Large intestine (tissue), 3 donors: ENCODE data around the gene SLC25A36. TPM values are rescaled to one million over a fixed set of nuclear protein-coding genes. Genes with fewer than 3 reads are reported as not detected.
"Not testable (repeated sequence)": the region's sequence is repeated elsewhere in the genome, so short reads cannot be mapped to it uniquely, and the experiment has no call there.

Source experiments
- DNase-seq, 2 donors: peaks; one replicate each; pipeline versions ENCODE4 v3.0.0 to v3.0.0-alpha.2; 2013
- H3K27ac ChIP-seq: one replicate; pipeline ENCODE4 v1.5.1; 2013; ENCODE audit warnings: low read length
- H3K27me3 ChIP-seq: 2 replicates; pipeline ENCODE4 v1.6.1; 2013; ENCODE audit warnings: low read length; ENCODE audit not compliant: control insufficient read depth, insufficient read depth
- H3K36me3 ChIP-seq: 2 replicates; pipeline ENCODE4 v1.6.1; 2013; ENCODE audit warnings: low read length; ENCODE audit not compliant: control insufficient read depth, insufficient read depth
- H3K4me1 ChIP-seq: one replicate; pipeline ENCODE4 v1.6.1; 2013; ENCODE audit warnings: low read length; ENCODE audit not compliant: control insufficient read depth, insufficient read depth
- H3K4me3 ChIP-seq: one replicate; pipeline ENCODE4 v1.5.1; 2013; ENCODE audit warnings: low read length
- H3K9me3 ChIP-seq: one replicate; pipeline ENCODE4 v1.6.1; 2013; ENCODE audit warnings: mild to moderate bottlenecking, low read depth, low read length, moderate library complexity; ENCODE audit not compliant: control insufficient read depth
- WGBS: methylation state at CpG from one replicate; pipeline ENCODE4 v1.1.5; 2013; ENCODE audit warnings: low lambda C conversion rate; ENCODE audit not compliant: insufficient coverage; 5-methylcytosine and 5-hydroxymethylcytosine counted together
- polyA plus RNA-seq: library from polyadenylated mRNA; unstranded; fragments of 120-200 nt; gene quantifications from one replicate; pipeline ENCODE4 v1.2.1, GENCODE V29; 2013

The SLC25A36 gene
- polyA plus RNA-seq, 1 donor = 112 TPM

DNA sequence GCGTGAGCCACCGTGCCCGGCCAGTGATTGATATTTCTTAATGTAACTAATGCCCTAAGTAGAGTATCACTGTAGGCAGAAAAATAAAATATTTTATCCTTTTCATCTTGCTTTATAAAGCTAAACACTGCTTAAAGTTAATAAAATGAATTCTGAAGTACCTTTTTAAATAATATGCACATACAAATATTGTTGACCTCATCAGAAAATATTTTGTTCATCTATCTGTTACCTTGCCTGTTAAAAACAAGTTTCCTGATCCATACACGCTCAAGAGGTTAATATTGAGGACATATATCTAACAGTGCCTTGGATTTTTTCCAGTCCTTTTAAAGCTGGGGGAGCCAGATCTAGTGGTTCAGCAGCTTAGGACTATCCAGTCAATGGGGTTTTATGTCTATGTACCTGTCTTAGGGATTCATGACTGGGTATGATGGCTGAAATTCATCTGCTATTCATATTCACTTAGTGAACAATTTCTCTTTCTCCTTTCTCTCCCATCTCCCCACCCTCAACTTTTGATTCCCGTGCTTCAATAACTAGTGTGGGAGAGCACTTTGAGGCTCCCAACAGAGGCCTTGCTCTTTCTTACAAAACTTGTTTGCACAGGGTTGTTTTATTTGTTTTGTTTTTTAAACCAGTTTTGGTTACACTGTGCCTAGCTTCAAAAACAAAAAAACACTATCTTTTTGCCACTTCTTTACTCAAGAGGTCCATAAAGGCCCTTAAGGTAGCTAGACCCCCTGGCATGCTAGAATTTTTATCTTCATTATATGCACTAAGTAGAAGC is 7.0 kb downstream of the SLC25A36 start:
- DNase-seq = no peak
- Histone ChIP-seq H3K27ac (no peak overlapping the region), H3K4me3 (no peak overlapping the region), H3K36me3 (peaks cover 4% of the 10 kb centered on the region), H3K27me3 (no peaks in the 10 kb centered on the region), H3K9me3 (no peaks in the 10 kb centered on the region), H3K4me1 (peaks cover 14% of the 10 kb centered on the region)
- 100% methylated on average over 1 of the region's 5 CpGs for WGBS

DNA sequence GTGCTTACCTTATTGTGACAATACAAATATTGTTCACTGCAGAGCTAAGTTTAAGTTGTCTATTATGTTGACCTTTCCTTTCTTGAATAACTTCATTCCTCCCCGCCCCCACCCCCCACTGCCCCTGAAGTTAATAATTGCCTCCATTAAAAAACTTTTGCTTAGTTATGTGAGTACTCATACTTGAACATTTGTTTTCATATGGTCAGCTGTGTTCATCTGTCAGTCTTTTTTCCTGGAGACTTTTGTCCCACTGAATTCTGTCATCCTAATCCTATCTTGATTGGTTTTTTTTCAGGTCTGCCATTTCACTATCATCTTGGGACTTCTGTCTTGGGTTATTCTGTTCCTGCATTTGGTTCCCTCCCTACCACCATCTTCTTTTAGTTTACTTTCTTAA is 8.5 kb downstream of the SLC25A36 start:
- Histone ChIP-seq H3K9me3 (no peaks in the 10 kb centered on the region), H3K36me3 (peaks cover 4% of the 10 kb centered on the region), H3K4me3 (no peak overlapping the region), H3K27ac (no peak overlapping the region), H3K27me3 (no peaks in the 10 kb centered on the region), H3K4me1 (peaks cover 11% of the 10 kb centered on the region)
- 20% methylated on average over 1 of the region's 1 CpG for WGBS
- no peak for DNase-seq

DNA sequence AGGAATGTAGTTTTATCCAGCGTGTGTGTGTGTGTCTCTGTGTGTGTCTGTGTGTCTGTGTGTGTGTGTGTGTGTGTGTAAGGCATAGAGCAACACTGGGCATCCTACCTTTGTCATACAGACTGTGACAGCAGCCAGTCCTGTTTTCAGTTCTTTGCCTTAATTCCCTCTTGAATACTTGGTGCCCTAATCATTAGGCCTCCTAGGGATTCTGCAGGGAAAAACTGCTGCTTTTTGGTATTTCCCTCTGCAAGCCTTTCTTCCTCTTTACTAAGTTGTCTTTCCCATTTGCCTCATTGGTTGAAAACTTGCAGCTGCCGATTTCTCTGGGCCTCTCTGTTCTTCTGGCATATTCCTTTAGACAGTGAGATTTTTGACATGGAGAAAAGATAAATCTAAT is 9.2 kb downstream of the SLC25A36 start:
- Histone ChIP-seq H3K36me3 (peaks cover 4% of the 10 kb centered on the region), H3K27ac (no peak overlapping the region), H3K4me3 (no peak overlapping the region), H3K4me1 (peaks cover 11% of the 10 kb centered on the region), H3K9me3 (no peaks in the 10 kb centered on the region), H3K27me3 (no peaks in the 10 kb centered on the region)
- 75% methylated on average over 1 of the region's 2 CpGs for WGBS
- no peak for DNase-seq

DNA sequence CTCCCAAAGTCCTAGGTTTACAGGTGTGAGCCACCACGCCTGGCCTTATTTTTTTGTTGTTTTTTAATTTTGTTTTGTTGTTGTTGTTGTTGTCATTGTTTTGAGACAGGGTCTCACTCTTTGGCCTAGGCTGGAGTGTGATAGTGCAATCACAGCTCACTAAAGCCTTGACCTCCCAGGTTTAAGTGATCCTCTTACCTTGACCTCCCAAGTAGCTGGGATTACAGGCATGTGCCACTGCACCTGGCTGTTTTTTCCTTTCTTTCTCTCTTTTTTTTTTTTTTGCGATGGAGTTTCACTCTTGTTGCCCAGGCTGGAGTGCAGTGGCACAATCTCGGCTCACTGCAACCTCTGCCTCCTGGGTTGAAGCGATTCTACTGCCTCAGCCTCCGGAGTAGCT is 10.1 kb downstream of the SLC25A36 start:
- not testable (repeated sequence) for H3K36me3 ChIP-seq, H3K27me3 ChIP-seq, DNase-seq, H3K4me1 ChIP-seq, H3K4me3 ChIP-seq, H3K9me3 ChIP-seq
- WGBS = no CpG with 5 or more reads among the region's 5 CpGs
- H3K27ac ChIP-seq = peak overlapping the region; percentile 46

DNA sequence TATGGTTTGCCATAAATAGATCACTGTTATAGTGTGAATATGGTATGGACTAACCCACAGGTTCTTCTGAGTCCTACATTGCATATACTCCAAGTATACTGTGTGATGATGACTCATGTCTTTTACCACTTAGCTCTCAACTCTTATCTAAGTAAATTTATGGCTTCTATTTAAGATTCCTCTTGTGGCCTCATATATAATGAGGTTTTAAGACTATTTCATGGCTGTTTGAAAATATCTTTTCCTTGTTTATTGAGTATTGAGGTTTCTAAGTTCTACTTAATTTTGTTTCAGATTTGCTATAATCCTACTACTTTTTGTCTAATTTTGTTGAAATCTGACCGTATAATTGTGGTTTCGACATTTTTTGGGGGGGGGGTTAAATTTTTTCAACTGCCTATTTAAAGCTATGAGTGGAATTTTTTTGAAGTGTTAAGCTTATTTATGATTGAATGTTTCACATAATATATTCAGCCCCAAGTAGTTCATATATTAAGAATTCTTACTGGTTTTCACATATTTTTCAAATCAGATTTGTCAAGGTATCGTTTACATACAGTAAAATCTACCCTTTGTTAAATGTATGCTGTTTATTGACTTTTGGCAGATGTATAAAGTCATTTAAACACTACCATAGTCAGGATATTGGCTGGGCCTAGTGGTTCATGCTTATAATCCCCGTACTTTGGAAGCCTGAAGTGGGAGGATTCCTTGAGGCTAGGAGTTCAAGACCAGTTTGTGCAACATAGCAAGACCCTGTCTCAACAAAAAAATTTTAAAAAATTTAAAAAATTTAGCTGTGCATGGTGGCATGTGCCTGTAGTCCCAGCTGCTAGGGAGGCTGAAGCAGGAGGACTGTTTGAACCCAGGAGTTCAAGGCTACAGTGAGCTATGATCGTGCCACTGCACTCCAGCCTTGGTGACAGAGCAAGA is 11.7 kb downstream of the SLC25A36 start:
- H3K36me3 ChIP-seq = peaks cover 10% of the 10 kb centered on the region
- no peaks in the 10 kb centered on the region for H3K27me3 ChIP-seq
- peaks cover 7% of the 10 kb centered on the region for H3K4me1 ChIP-seq
- peak; percentile 34 to 77 for DNase-seq
- WGBS = no CpG with 5 or more reads among the region's 5 CpGs
- H3K9me3 ChIP-seq = no peaks in the 10 kb centered on the region
- peak overlapping the region; percentile 50 for H3K27ac ChIP-seq
- H3K4me3 ChIP-seq = no peak overlapping the region

DNA sequence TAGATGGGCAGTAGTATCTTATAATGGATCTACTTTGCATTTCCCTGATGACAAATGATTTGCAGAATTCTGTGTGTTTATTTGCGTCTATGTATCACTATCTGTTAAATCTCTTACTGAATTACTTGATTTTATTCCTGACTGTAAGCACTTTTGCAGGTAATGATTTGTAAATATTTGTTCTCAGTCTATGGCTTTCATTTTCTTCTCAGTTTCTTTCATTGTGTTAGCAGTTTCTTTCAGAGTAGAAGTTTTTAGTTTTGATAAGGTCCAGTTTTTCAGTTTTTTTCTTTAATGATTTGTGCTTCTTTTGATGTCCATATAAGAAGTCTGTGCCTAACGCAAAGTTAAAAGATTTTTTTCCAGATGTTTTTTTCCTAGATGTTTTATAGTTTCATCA is 12.9 kb downstream of the SLC25A36 start:
- H3K27me3 ChIP-seq = no peaks in the 10 kb centered on the region
- whole genome bisulfite sequencing = 52% methylated on average over 2 of the region's 2 CpGs
- peaks cover 7% of the 10 kb centered on the region for H3K4me1 ChIP-seq
- H3K36me3 ChIP-seq = peaks cover 13% of the 10 kb centered on the region
- no peak overlapping the region for H3K4me3 ChIP-seq
- no peaks in the 10 kb centered on the region for H3K9me3 ChIP-seq
- DNase-seq = no peak
- H3K27ac ChIP-seq = no peak overlapping the region

DNA sequence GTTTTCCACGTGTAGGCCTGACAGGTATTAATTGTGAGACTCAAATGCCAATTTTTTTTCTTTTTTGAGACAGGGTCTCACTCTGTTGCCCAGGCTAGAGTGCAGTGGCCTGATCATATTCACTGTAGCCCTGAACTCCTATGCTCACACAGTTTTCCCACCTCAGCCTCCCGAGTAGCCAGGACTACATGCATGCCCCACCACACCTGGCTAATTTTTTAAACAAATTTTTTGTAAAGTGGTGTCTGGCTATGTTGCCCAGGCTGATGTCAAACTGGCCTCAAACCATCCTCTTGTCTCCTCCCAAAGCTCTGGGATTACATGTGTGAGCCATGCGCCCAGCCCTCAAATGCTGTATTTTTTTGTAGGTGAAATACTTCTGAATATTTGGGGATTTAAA is 14.0 kb downstream of the SLC25A36 start:
- no peak overlapping the region for H3K27ac ChIP-seq
- DNase-seq = no peak
- WGBS = no CpG with 5 or more reads among the region's 3 CpGs
- peaks cover 7% of the 10 kb centered on the region for H3K4me1 ChIP-seq
- H3K4me3 ChIP-seq = no peak overlapping the region
- H3K36me3 ChIP-seq = peaks cover 16% of the 10 kb centered on the region
- H3K9me3 ChIP-seq = no peaks in the 10 kb centered on the region
- no peaks in the 10 kb centered on the region for H3K27me3 ChIP-seq

DNA sequence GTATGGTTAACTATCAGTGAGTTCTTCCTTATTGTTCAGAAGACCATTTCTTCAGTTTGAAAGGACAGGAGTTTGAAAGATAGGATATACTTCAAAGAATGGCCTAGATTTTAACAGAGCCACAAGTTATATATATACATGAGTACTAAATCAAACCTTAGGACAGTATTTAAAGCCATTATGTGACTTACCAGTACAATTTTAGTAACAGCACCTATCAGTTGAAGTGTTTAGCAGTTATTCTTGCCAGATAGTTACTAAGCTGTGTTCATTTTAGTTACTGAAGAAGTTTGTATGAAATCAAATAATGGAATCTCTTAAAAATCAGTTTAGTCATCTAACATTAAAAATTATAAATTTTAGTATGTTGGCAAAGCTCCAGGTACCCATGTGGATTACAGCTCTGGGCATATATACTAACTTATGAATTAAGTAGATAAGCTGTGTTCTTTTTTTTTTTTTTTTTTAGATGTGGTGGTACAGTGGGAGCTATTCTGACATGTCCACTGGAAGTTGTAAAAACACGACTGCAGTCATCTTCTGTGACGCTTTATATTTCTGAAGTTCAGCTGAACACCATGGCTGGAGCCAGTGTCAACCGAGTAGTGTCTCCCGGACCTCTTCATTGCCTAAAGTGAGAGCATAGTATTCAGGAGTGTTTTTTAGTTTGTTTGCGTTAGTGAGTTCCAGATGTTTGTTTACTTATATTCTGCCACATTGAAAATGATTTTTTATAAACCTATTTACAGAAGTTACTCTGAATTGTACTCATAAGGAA is 14.6 kb downstream of the SLC25A36 start:
- DNase-seq = no peak
- 89% methylated on average over 3 of the region's 5 CpGs for WGBS
- Histone ChIP-seq H3K36me3 (peaks cover 16% of the 10 kb centered on the region), H3K9me3 (no peaks in the 10 kb centered on the region), H3K27ac (no peak overlapping the region), H3K4me1 (peaks cover 7% of the 10 kb centered on the region), H3K4me3 (no peak overlapping the region), H3K27me3 (no peaks in the 10 kb centered on the region)

DNA sequence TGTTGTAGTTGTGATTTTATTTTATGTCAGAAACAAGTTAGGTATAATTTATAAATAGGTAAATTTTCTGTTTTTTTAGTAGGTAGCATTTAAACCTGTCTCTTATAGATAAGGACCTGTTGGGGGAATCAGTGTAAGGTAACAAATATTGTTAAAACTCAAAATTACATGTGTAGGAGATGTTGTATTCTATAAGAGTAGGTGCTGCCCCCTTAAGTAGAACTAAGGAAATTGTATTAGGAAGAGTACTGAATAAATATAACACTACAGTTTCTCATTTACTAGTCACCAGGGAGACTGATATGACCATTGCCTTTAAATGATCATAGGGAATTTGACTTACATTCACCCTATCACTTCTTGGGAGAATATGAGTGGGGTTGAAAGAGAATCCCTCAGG is 31.2 kb downstream of the SLC25A36 start:
- DNase-seq = no peak
- H3K9me3 ChIP-seq = no peaks in the 10 kb centered on the region

DNA sequence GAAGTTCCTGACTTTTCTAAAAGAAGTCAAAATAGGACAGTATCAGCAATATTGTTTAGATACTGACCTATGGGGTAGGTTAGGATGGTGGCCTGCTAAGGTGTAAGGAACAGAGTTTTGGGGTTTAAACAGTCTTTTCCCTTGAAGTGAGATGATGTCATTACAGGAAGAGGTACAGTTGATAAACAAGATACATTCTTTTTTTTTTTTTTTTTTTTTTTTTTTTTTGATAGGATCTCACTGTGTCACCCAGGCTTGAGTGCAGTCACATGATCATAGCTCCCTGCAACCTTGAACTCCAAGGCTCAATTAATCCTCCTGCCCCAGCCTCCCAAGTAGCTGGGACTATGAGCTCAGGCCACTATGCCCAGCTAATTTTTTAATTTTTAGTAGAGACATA is 33.3 kb downstream of the SLC25A36 start:
- Histone ChIP-seq H3K27me3 (no peaks in the 10 kb centered on the region), H3K4me1 (no peaks in the 10 kb centered on the region), H3K27ac (no peak overlapping the region), H3K4me3 (no peak overlapping the region), H3K36me3 (peaks cover 31% of the 10 kb centered on the region), H3K9me3 (no peaks in the 10 kb centered on the region)
- DNase-seq = peak in 1 of 2 donors; percentile 20

More for the DNA sequence above, 31.2 kb downstream of the SLC25A36 start:
- H3K4me3 ChIP-seq = no peak overlapping the region
- no peaks in the 10 kb centered on the region for H3K4me1 ChIP-seq
- no peaks in the 10 kb centered on the region for H3K27me3 ChIP-seq
- no peak overlapping the region for H3K27ac ChIP-seq
- peaks cover 31% of the 10 kb centered on the region for H3K36me3 ChIP-seq
